ENCODE measurements around the gene RAF1. TPM values are rescaled to one million over a fixed set of nuclear protein-coding genes. Genes with fewer than 3 reads are reported as not detected.
A peak's percentile ranks its signal among the peaks of the same experiment; 100 is the strongest.

RAF1 gene
- total RNA-seq (100 to 1,000 TPM; 133 to 138 TPM), polyA plus RNA-seq (ENCODE audit: insufficient read depth, low read depth, low replicate concordance) (68.7 TPM)
- long read RNA-seq, donor 1, transcript RAF1-201 (17 exons, 3,300 nt): major isoform, 12 of 34 reads
- long read RNA-seq, donor 1, partial matches to known transcripts: 22 of 34 reads
- long read RNA-seq, donor 1, other reads (novel, unspliced or antisense): 0 of 34 reads
- long read RNA-seq, donor 2, transcript RAF1-201 (17 exons, 3,300 nt): major isoform, 6 of 19 reads
- long read RNA-seq, donor 2, partial matches to known transcripts: 13 of 19 reads
- long read RNA-seq, donor 2, other reads (novel, unspliced or antisense): 0 of 19 reads

- WGBS, 2 donors: 0 to 1% methylated on average over 27 to 52 of the region's 62 CpGs
- TF ChIP-seq CTCF (IDR thresholded peaks at IDR 0.05) (peak in 1 of 3 experiments; percentile 17), POLR2A (IDR thresholded peaks at IDR 0.05) (peak; percentile 83)
- DNase-seq: peak; percentile 99
- intact Hi-C loops (cut with DNase I; ENCODE audit: low total_unique reads): no loop called here
- Histone ChIP-seq H3K27ac (peak within 1 kb of the TSS; percentile 99 to 100), H3K27me3 (no peaks in the 10 kb centered on the region), H3K4me3 (peak within 1 kb of the TSS; percentile 96 to 100), H3K4me1 (peaks cover 7% of the 10 kb centered on the region), H3K9me3 (no peaks in the 10 kb centered on the region), H3K36me3 (ENCODE audit: low read depth, missing control alignments) (no peaks in the 10 kb centered on the region)
Observed at GRCh38 chr3:12663936-12664908, at the start of gene RAF1. TSS of gene RAF1 (minus strand) at chr3:12664117. CDS start at chr3:12618721, 45,396 bp downstream.

- Histone ChIP-seq H3K4me3 (no peak overlapping the region), H3K27me3 (no peaks in the 10 kb centered on the region), H3K27ac (no peak overlapping the region), H3K36me3 (ENCODE audit: low read depth, missing control alignments) (no peaks in the 10 kb centered on the region), H3K4me1 (no peaks in the 10 kb centered on the region), H3K9me3 (no peaks in the 10 kb centered on the region)
- intact Hi-C loops (cut with DNase I; ENCODE audit: low total_unique reads): no loop called here
- 83 to 92% methylated on average over 2 to 4 of the region's 4 CpGs for WGBS, 2 donors
- DNase-seq: no peak
- no peak for TF ChIP-seq CTCF (IDR thresholded peaks at IDR 0.05)
- TF ChIP-seq POLR2A (IDR thresholded peaks at IDR 0.05): no peak
Observed at GRCh38 chr3:12710062-12710461, 46.1 kb upstream of the RAF1 start.

- 90 to 96% methylated on average over 3 of the region's 3 CpGs for WGBS, 2 donors
- no peak for TF ChIP-seq CTCF (IDR thresholded peaks at IDR 0.05)
- TF ChIP-seq POLR2A (IDR thresholded peaks at IDR 0.05): no peak
- H3K27me3 ChIP-seq: no peaks in the 10 kb centered on the region
- no peak overlapping the region for H3K4me3 ChIP-seq
- H3K4me1 ChIP-seq: no peaks in the 10 kb centered on the region
- DNase-seq: no peak
- H3K36me3 ChIP-seq (ENCODE audit: low read depth, missing control alignments): no peaks in the 10 kb centered on the region
- no peak overlapping the region for H3K27ac ChIP-seq
- H3K9me3 ChIP-seq: no peaks in the 10 kb centered on the region
- intact Hi-C loops (cut with DNase I; ENCODE audit: low total_unique reads): no loop called here
Observed at GRCh38 chr3:12709334-12709733, 45.4 kb upstream of the RAF1 start.

GRCh38 chr3:12708584-12709192, 44.8 kb upstream of the RAF1 start:
- H3K4me3 ChIP-seq: no peak overlapping the region
- H3K27me3 ChIP-seq: no peaks in the 10 kb centered on the region
- H3K36me3 ChIP-seq (ENCODE audit: low read depth, missing control alignments): no peaks in the 10 kb centered on the region
- TF ChIP-seq CTCF (IDR thresholded peaks at IDR 0.05) (peak in 1 of 3 experiments; percentile 8), POLR2A (IDR thresholded peaks at IDR 0.05) (no peak)
- no peak overlapping the region for H3K27ac ChIP-seq
- H3K9me3 ChIP-seq: no peaks in the 10 kb centered on the region
- H3K4me1 ChIP-seq: no peaks in the 10 kb centered on the region
- peak; percentile 73 for DNase-seq
- WGBS, 2 donors: 62 to 66% methylated on average over 6 of the region's 6 CpGs
- intact Hi-C loops (cut with DNase I; ENCODE audit: low total_unique reads): no loop called here
